ENCODE measurements around the gene RAB11A. TPM values are rescaled to one million over a fixed set of nuclear protein-coding genes. Genes with fewer than 3 reads are reported as not detected.

RAB11A gene
- total and polyA plus RNA-seq, 9 of the 15 experiments (the other 6 are each of a cell fraction or from before 2014, with no cell fraction given), result 129 to 369 (median 245) TPM

DNA sequence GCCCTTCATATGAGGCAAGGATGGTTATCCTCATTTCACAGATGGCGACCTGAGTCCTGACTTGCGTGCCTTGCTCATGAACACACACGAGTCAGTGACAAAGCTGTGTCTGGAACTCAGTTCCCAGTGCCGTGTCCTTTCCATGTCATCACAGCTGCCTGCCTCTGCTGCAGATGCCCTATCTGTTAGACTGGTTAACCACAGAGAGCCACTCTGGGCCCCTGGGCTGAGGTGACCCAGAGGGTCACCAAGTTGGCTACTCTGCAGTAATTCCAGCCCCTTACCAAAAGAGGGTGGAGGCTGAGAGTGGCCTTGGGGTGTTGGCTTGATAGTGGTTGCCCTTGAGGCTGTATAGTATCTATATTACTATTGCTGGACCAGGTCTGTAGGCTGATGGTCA, 41.0 kb downstream of the RAB11A start:
- POLR2A ChIA-PET, result interaction anchor here (1.0 to 2.2 kb wide), 3 partner anchors 9 to 15 kb away, joined by 3 to 9 read pairs (median 3); no protein-coding TSS in a partner anchor
- 85% methylated on average over 4 of the region's 4 CpGs for WGBS (ENCODE audit: insufficient coverage, low coverage, missing lambda C conversion rate)
- Histone ChIP-seq H3K4me2 (ENCODE audit: insufficient read depth, low read length) (no peak overlapping the region), H3K27ac (ENCODE audit: extremely low read depth, low read depth, low read length) (no peak overlapping the region), H3K36me3 (ENCODE audit: control insufficient read depth, insufficient read depth, low read length) (peaks cover 51% of the 10 kb centered on the region; the same call in 2 of the 3 replicates), H3K27me3 (ENCODE audit: control insufficient read depth in 2 of 2, insufficient read depth in 2 of 2, low read length in 2 of 2) (no peaks in the 10 kb centered on the region), H4K20me1 (replicated peaks; ENCODE audit: control insufficient read depth, insufficient read depth, low read length) (no peaks in the 10 kb centered on the region; the same call in 1 of the 2 replicates), H3K79me2 (ENCODE audit: control insufficient read depth, insufficient read depth, low read length) (no peaks in the 10 kb centered on the region), H3K4me1 (replicated peaks in 1 of 2; ENCODE audit: control insufficient read depth in 2 of 2, insufficient read depth in 2 of 2, low read length in 2 of 2) (no peaks in the 10 kb centered on the region), H3K4me3 (no peak overlapping the region), H3K9ac (ENCODE audit: insufficient read depth in 1 of 2, low read depth in 2 of 2, low read length in 2 of 2) (no peak overlapping the region), H3K9me3 (replicated peaks; ENCODE audit: control insufficient read depth, insufficient read depth, low read depth, low read length) (no peaks in the 10 kb centered on the region), H3K9me1 (ENCODE audit: control insufficient read depth, insufficient read depth, low read length) (no peaks in the 10 kb centered on the region), H2AFZ (ENCODE audit: low read depth, low read length) (no peak overlapping the region)
- no TSS peak for BruUV-seq (replicated peaks)
- intact Hi-C loops (cut with micrococcal nuclease), result no loop called here
- DNase-seq (ENCODE audit: extremely low read depth in 1 of 4, low spot score in 3 of 4), result no peak
- FAIRE-seq, result no peak
- in situ Hi-C loops (cut with MboI), result no loop called here
- CTCF ChIA-PET (ENCODE audit: low intra/inter-chr PET ratio), result no interaction called here
- ATAC-seq, result no peak
- TF ChIP-seq ZFX (CRISPR knock-in tag; IDR thresholded peaks at IDR 0.05), result no peak

DNA sequence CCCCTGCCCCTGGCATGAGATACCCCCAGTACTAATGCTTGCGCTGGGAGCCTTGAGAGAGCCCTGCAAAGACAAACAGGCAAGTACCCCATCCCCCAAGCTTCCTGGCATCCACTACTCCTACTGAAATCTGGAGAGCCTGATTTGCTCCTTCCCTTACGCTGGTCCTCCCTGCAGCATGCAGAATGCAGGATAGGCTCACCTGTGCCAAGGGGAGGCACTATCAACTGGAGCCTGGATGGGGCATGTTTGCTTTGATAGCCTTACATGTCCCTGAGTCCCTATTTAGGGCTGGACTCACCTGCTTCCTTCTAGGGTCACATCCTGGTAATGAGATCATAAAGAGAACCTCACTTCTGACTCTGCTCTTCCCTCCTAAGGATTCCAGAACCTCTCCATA, 42.9 kb downstream of the RAB11A start:
- Histone ChIP-seq H3K9me1 (ENCODE audit: control insufficient read depth, insufficient read depth, low read length) (peaks cover 7% of the 10 kb centered on the region), H3K9ac (ENCODE audit: insufficient read depth in 1 of 2, low read depth in 2 of 2, low read length in 2 of 2) (no peak overlapping the region), H2AFZ (ENCODE audit: low read depth, low read length) (no peak overlapping the region), H3K36me3 (ENCODE audit: control insufficient read depth, insufficient read depth, low read length) (peaks cover 34% of the 10 kb centered on the region; the same call in 2 of the 3 replicates), H3K4me1 (replicated peaks in 1 of 2; ENCODE audit: control insufficient read depth in 2 of 2, insufficient read depth in 2 of 2, low read length in 2 of 2) (peaks cover 0 to 7% of the 10 kb centered on the region in 2 experiments; a peak in 2 of 5 replicates), H3K79me2 (ENCODE audit: control insufficient read depth, insufficient read depth, low read length) (no peaks in the 10 kb centered on the region), H3K4me3 (no peak overlapping the region), H4K20me1 (replicated peaks; ENCODE audit: control insufficient read depth, insufficient read depth, low read length) (no peaks in the 10 kb centered on the region; the same call in 1 of the 2 replicates), H3K27ac (ENCODE audit: extremely low read depth, low read depth, low read length) (no peak overlapping the region), H3K4me2 (ENCODE audit: insufficient read depth, low read length) (no peak overlapping the region), H3K9me3 (replicated peaks; ENCODE audit: control insufficient read depth, insufficient read depth, low read depth, low read length) (no peaks in the 10 kb centered on the region), H3K27me3 (ENCODE audit: control insufficient read depth in 2 of 2, insufficient read depth in 2 of 2, low read length in 2 of 2) (no peaks in the 10 kb centered on the region)
- in situ Hi-C loops (cut with MboI) (no loop called here), intact Hi-C loops (cut with micrococcal nuclease) (no loop called here)
- no peak for FAIRE-seq
- no peak for ATAC-seq
- 100% methylated on average over 2 of the region's 2 CpGs for WGBS (ENCODE audit: insufficient coverage, low coverage, missing lambda C conversion rate)
- no peak for TF ChIP-seq ZNF699 (CRISPR knock-in tag; IDR thresholded peaks at IDR 0.05; ENCODE audit: insufficient replicate concordance)
- no peak for TF ChIP-seq TBP (optimal IDR thresholded peaks at IDR 0.05; ENCODE audit: low read depth, low read length)
- no peak for TF ChIP-seq KDM1A (IDR thresholded peaks at IDR 0.05)
- no peak for TF ChIP-seq ZNF165 (CRISPR knock-in tag; IDR thresholded peaks at IDR 0.05; ENCODE audit: borderline replicate concordance)
- no peak for TF ChIP-seq PML (IDR thresholded peaks at IDR 0.05; ENCODE audit: low read length)
- no peak for TF ChIP-seq MBD2 (IDR thresholded peaks at IDR 0.05; ENCODE audit: borderline replicate concordance, low read depth)
- TF ChIP-seq TCFL5 (CRISPR knock-in tag; conservative IDR thresholded peaks at IDR 0.05), result no peak
- no TSS peak for BruUV-seq (replicated peaks)
- ChIA-PET POLR2A (interaction anchor here (0.6 kb wide), 1 partner anchor 71 kb away, joined by 3 read pairs; no protein-coding TSS in a partner anchor), CTCF (ENCODE audit: low intra/inter-chr PET ratio) (no interaction called here)
- no peak for DNase-seq (ENCODE audit: extremely low read depth in 1 of 4, low spot score in 3 of 4)

Measured in K562 (cell line).